A204.1 (cell line): ENCODE results near the gene CAPRIN2.

Experiments
- FAIRE-seq: peaks from 2 replicates; lab custom pipeline; 2012; peaks lifted over from hg19 to GRCh38; lab: Jason Lieb, UNC

The CAPRIN2 gene

DNA sequence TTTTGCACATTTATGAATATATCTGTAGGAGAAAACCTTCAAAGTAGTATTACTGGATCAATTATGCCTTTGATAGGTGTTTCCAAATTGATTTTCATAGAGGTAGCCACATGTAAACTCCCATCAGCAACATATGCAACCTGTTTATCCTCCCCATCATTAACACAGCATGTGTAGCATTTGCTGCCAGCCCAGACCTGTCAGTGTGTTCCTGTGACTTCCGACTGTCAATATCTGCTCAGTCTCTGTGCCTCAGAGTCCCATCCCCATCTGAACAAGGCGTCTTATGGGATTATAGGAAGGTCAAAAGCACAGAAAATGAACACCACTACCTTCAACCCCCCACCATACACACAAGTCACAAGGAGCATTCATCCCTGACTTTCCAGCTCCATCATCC is 9.5 kb upstream of the CAPRIN2 start:
- FAIRE-seq = no peak

DNA sequence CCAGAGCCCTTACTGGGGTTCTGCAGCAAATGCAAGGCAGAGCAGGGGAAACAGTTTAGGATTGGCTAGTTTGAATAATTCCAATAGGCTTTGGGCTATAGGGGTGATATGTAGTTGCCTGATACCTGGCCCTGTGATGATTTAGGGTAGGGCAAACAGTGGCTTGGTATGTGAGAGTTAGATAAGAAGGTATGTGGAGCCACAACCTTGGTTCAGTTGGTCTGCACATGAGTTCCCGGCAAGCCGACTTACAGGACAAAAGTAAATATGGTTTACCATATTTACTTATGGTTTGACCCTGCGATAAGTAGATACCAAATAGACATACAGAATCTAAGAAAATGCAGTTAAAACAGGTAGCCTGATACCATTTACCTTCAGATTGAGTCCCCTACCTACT is 8.3 kb upstream of the CAPRIN2 start:
- FAIRE-seq = no peak

- FAIRE-seq = no peak
These were observed 7.0 kb upstream of the CAPRIN2 start for GRCh38 chr12:30761730-30762129.

DNA sequence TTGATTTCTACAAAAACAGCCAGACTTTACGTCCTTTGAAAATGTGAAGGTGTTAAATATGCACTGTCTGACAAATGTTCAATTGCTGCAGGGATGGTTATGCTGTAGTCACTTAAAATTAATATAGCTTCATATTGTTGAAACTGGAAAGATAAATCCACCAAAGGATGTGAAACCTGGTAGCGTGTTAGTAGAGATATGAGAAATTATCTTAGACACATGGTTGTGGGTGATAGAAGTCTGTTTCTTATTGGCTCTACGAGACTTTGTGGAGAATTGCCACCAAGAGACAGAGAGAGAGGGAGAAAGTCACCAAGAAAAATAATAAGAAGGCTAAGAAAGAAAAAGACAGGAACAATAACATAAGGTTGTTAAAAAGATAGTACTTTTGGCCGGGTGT is 2.6 kb upstream of the CAPRIN2 start:
- FAIRE-seq = no peak

DNA sequence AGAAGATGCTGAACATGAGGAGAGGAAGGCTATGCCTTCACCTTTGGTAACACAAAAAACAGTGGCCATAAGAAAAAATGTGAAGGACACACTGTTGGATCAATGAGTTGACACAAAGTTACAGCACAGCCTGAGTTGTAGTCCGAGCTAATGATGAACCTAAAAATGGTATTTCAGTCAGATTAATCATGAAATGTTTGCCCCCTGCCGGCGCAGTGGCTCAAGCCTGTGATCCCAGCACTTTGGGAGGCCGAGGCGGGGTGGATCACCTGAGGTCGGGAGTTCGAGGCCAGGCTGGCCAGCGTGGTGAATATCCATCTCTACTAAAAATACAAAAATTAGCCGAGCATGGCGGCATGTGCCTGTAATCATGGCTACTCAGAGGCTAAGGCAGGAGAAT is 1.3 kb upstream of the CAPRIN2 start:
- no peak for FAIRE-seq

DNA sequence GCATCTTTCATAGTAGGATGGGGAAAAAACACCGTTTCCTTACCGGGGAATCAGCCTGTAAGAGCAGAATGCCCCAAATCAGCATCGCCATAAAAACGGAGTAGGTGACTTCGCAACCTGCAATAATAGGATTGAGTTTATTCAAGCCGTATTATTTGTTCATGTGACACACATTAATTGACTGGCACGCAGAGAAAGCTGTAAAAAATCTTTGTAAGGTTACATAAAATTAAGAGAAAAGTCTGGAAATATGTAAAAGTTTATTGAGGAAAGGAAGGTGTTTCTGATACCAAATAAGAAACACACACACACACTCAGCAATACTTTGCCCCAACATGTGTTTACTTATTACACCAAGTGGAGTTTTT is 628 bp upstream of the CAPRIN2 start:
- FAIRE-seq = no peak

DNA sequence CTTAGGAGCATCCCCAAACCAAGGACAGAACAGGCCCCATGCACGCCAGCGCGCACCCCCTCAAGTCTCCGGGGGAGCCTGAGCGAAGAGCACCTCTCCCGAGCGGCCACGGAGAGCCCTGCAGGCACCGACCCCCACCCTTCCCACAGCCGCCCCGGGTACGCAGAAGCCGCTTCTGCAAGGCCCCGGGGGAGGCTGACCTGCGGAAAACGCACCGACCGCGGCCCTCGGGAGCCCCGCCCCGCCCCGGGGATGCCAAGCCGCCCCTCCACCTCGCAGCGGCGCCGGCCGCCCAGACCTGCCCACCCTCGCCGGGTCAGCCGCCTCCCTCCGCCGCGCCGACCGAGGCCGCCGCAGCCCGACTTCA is 385 bp downstream of the CAPRIN2 start:
- no peak for FAIRE-seq

GRCh38 chr12:30753751-30754382 is 884 bp downstream of the CAPRIN2 start:
- no peak for FAIRE-seq

GRCh38 chr12:30753233-30753632 is 1.5 kb downstream of the CAPRIN2 start:
- FAIRE-seq = no peak

GRCh38 chr12:30752255-30752654 is 2.5 kb downstream of the CAPRIN2 start:
- FAIRE-seq = no peak

GRCh38 chr12:30748147-30748546 is 6.6 kb downstream of the CAPRIN2 start:
- no peak for FAIRE-seq

DNA sequence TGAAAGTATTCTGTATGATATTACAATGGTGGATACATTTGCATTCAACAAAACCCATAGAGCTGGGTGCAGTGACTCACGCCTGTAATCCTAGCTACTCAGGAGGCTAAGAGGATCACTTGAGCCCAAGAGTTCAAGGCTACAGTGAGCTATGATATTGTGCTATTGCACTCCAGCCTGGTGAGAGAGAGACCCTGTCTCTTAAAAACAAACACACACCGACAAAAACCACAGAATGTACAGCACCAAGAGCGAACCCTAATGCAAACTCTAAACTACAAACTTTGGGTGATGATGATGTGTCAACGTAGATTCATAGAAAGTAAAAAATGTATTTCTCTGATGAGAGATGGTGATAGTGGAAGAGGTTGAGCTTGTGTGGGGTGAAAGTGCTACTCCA is 8.6 kb downstream of the CAPRIN2 start:
- no peak for FAIRE-seq

- FAIRE-seq = no peak
These were observed 10.4 kb downstream of the CAPRIN2 start for GRCh38 chr12:30744321-30744720.

GRCh38 chr12:30740274-30740673 is 14.5 kb downstream of the CAPRIN2 start:
- FAIRE-seq = no peak

- FAIRE-seq = no peak
These were observed 15.7 kb downstream of the CAPRIN2 start for GRCh38 chr12:30739020-30739419.

- no peak for FAIRE-seq
These were observed 21.7 kb downstream of the CAPRIN2 start for GRCh38 chr12:30732954-30733637.

DNA sequence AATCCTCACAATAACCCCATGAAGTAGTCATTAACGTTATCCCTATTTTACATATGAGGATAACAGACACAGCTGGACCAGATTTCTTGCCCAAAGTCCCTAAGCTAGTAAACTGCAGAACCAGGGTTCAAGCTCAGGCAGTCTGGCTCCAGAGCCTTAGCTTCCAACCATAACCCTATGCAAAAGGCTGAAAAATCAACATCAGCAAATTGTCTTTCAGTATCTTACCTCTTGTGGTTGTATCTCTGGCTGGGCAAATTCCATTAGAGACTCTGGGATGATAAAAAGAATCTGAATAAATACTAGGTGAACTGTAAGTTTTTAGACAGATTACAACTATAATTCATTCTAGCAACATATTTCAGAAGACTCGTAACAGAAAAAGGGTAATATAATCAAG is 24.7 kb downstream of the CAPRIN2 start:
- no peak for FAIRE-seq

DNA sequence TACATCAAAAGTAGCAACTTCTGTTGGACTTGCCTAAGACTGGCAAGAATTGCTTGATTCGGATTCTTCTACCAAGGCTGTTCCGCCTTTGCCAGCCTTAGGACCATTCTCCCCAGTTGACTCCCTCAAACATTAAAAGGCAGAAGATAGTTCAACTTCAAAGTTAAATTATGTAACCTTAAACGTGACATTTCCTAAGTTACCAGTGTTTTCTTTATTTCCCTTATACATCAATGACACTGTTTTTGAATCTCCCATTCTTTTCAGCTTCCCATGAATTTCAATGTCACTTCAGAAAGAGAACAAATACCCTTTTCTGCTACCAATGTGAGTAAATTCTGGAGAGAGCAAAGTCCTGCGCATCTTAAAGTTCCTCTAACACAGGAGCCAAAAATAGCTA is 25.2 kb downstream of the CAPRIN2 start:
- FAIRE-seq = no peak

DNA sequence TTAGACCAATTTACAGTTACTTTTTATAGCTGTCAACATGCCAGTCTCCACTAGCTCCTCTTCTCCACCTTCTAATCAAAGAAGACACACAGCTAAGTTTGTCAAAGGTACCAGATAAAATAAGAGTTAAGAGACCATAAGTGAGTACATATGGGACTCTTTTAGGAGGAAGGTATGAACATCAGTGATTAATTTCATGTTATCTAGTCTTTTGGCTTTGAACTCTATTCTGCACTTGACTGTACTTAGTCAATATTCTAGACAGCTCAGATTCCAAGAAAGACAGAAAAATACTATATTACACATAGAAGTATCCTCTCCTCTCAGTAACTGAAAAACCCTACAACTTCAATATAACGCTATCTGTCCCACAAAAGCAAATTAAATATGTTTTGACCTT is 28.1 kb downstream of the CAPRIN2 start:
- no peak for FAIRE-seq

- peak; percentile 69 for FAIRE-seq
These were observed 29.0 kb downstream of the CAPRIN2 start for GRCh38 chr12:30725739-30726138.

DNA sequence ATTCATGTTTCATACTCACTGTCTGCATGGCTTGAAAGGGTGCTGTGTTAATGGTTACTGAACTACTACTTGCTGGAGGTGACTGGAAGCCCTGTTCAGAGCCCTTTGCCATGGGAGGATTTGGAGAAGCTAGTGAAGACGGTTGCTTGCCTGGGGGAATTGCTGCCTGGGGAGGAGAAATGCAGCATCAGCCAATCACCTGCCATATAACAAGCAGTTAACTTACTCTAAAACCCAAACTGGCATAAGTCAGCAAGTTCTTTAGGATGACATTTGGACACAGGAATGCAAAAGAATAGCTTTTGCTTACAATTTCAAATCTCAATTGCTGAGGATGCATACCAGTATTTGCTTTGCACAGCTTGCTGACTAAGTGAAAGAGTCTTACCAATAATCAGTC is 35.7 kb downstream of the CAPRIN2 start:
- FAIRE-seq = no peak

DNA sequence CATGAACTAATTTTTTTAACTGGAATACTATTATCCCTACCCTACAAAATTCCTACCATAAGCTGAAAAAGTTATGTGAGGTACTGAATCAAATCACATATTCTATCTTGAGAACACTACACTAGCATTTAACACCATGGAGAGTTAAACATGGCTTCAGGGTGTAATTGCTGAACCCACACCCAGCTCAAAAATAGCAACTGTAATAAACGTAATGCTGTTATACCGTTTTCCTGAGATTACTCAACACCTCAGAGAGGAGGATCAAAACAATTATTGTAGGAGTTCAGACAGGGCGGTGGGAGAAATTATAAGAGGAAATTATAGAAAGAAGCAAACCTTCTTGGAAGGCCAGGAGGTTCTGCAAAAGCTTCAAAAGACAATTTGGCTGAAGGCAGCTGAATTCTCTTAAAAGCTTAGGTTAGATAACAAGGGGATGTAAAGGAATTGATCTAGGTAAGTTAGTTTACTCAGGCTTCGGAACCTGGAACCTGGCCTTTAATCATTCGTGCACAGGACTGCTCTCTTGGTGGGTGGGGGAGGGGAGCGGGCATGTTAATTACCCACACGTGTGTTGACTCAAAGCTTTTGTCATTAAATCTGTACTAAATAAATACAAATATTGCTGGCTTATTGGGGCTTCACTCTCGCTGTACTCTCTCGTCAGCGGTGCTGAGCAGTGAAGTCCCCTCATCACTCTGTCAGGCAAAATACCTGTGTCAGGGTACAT is 47.0 kb downstream of the CAPRIN2 start:
- FAIRE-seq = no peak

GRCh38 chr12:30706476-30706875 is 48.3 kb downstream of the CAPRIN2 start:
- FAIRE-seq = no peak

GRCh38 chr12:30701056-30701455 is 53.7 kb downstream of the CAPRIN2 start:
- FAIRE-seq = no peak
